Gastroesophageal sphincter (tissue), 4 donors: Measurements from ENCODE around the gene PPP1R12C. TPM values are rescaled to one million over a fixed set of nuclear protein-coding genes. Genes with fewer than 3 reads are reported as not detected.

Experiments used
- ATAC-seq: fragments of 150-250 bp; one replicate; pipeline ENCODE4 v1.9.1; 2016; ENCODE audit warnings: mild to moderate bottlenecking, moderate library complexity
- H3K27ac ChIP-seq, 4 donors: fragments of 200-600 bp; sonication (generic) in 3 of 4; 1 replicate in 3 of 4; 2 replicates in 1 of 4; pipeline ENCODE4 v1.5.1; 2016 to 2019
- H3K27me3 ChIP-seq: fragments of 200-600 bp; sonication (generic); one replicate; pipeline ENCODE4 v1.5.1; 2019
- H3K36me3 ChIP-seq, 2 donors: fragments of 200-600 bp; sonication (generic); one replicate each; pipeline ENCODE4 v1.5.1; 2019; ENCODE audit warnings: control low read depth in 1 of 2
- H3K4me1 ChIP-seq, 3 donors: fragments of 200-600 bp; sonication (generic); 1 replicate in 2 of 3; 2 replicates in 1 of 3; pipeline ENCODE4 v1.5.1; 2016 to 2019; ENCODE audit warnings: control low read depth in 2 of 3
- H3K4me3 ChIP-seq, 2 donors: fragments of 200-600 bp; sonication (generic); one replicate each; pipeline ENCODE4 v1.5.1; 2019; ENCODE audit warnings: mild to moderate bottlenecking in 1 of 2, moderate library complexity in 1 of 2
- H3K9me3 ChIP-seq, 3 donors: fragments of 200-600 bp; sonication (generic); one replicate each; pipeline ENCODE4 v1.5.1; 2017 to 2019; ENCODE audit warnings: control low read depth in 2 of 3
- EP300 ChIP-seq: sonication (generic); formaldehyde crosslinking; IDR thresholded peaks from one replicate; pipeline ENCODE4 v1.6.1; 2017; ENCODE audit warnings: antibody characterized with exemption, mild to moderate bottlenecking
- POLR2A ChIP-seq, 2 donors: fragments of 450-650 bp; IDR thresholded peaks; one replicate each; pipeline ENCODE4 v1.6.1; 2017; ENCODE audit warnings: antibody characterized with exemption in 2 of 2, mild to moderate bottlenecking in 2 of 2, moderate library complexity in 1 of 2
- POLR2AphosphoS5 ChIP-seq: sonication (generic); formaldehyde crosslinking; IDR thresholded peaks from one replicate; pipeline ENCODE4 v1.6.1; 2017; ENCODE audit warnings: antibody characterized with exemption
- WGBS, 2 donors: methylation state at CpG; one replicate each; pipeline ENCODE4 v1.1.5; 2018; ENCODE audit warnings: low coverage in 1 of 2; 5-methylcytosine and 5-hydroxymethylcytosine counted together
- total RNA-seq, 4 donors: library from RNA; depleted of rRNA; stranded (reverse); fragments of >200 nt; gene quantifications; one replicate each; pipeline ENCODE4 v1.1.0, GENCODE V29; 2016
- TF ChIP-seq, protein P1 (sequence below), 4 experiments: fragments of 200-600 bp in 2 of 4; fragments of 450-650 bp in 2 of 4; sonication (generic) in 1 of 4; IDR thresholded peaks; one replicate each; pipeline ENCODE4 v1.5.1; 2017 to 2019; ENCODE audit warnings: antibody characterized with exemption in 4 of 4, mild to moderate bottlenecking in 2 of 4, moderate library complexity in 2 of 4

PPP1R12C gene
- total RNA-seq, 4 donors from 2014 or later: 268 to 479 (median 276) TPM

DNA sequence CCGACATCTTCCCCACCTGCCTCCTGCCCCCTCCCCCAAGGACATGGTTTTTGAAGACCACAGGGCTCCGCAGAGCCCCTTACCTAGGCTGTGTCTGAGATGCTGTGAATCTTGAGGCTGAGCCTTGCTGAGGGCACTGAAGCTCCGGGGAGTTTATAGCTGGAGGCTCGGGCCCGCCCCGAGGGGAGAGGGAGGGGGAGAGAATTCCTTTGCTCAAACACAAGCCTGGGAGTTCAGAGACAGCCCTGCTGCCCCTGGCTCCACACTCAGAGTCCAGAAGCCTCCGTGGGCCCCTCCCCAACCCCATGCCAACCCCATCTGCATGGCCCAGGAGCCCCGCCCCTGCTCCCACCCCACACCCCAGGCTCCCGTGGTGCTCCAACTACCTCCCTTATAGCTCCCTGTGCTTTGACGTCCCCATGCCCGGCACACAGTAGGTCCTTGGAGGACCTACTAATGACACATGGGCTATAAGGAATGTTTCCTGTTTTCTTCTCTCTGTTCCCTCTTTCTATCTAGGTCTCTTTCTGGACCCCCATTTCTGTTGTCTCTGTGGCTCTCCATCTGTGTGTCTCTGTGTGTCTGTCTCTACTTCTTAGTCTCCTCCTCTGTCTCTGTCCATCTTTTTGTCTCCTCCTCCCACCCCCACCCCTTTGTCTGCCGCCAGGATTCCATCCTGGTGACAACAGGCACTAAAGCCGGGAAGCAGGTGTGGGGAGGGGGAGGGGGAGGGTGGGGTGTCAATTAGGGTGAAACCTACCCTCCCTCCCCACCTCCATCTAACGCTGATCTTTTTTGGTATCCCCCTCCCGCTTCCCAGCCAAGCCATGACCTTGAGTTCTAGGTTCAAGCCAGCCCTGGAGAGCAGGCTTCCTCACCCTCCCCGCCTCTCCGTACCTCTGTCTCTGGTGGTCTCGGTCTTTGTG lies 31.9 kb upstream of the PPP1R12C start, which contains the start of gene TNNT1:
Gene TNNT1 (minus strand): TSS at position 129 of the 926 bp plus-strand sequence. CDS start 2,049 bp downstream, outside the sequence.
- Histone ChIP-seq H3K4me3 (no peak within 1 kb of the TSS), H3K27me3 (peaks cover 100% of the 10 kb centered on the region), H3K4me1 (peaks cover 0 to 16% (median 5%) of the 10 kb centered on the region in 3 donors), H3K36me3 (no peaks in the 10 kb centered on the region), H3K9me3 (no peaks in the 10 kb centered on the region), H3K27ac (no peak within 1 kb of the TSS)
- 31% methylated on average over 4 of the region's 18 CpGs; no CpG with 5 or more reads in 1 of the 2 donors for WGBS, 2 donors
- no peak for ATAC-seq
- TF ChIP-seq EP300 (no peak), POLR2AphosphoS5 (no peak), POLR2A (IDR thresholded peaks at IDR 0.05) (no peak)
- TF ChIP-seq, protein P1, sequence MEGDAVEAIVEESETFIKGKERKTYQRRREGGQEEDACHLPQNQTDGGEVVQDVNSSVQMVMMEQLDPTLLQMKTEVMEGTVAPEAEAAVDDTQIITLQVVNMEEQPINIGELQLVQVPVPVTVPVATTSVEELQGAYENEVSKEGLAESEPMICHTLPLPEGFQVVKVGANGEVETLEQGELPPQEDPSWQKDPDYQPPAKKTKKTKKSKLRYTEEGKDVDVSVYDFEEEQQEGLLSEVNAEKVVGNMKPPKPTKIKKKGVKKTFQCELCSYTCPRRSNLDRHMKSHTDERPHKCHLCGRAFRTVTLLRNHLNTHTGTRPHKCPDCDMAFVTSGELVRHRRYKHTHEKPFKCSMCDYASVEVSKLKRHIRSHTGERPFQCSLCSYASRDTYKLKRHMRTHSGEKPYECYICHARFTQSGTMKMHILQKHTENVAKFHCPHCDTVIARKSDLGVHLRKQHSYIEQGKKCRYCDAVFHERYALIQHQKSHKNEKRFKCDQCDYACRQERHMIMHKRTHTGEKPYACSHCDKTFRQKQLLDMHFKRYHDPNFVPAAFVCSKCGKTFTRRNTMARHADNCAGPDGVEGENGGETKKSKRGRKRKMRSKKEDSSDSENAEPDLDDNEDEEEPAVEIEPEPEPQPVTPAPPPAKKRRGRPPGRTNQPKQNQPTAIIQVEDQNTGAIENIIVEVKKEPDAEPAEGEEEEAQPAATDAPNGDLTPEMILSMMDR (IDR thresholded peaks at IDR 0.05): no peak

DNA sequence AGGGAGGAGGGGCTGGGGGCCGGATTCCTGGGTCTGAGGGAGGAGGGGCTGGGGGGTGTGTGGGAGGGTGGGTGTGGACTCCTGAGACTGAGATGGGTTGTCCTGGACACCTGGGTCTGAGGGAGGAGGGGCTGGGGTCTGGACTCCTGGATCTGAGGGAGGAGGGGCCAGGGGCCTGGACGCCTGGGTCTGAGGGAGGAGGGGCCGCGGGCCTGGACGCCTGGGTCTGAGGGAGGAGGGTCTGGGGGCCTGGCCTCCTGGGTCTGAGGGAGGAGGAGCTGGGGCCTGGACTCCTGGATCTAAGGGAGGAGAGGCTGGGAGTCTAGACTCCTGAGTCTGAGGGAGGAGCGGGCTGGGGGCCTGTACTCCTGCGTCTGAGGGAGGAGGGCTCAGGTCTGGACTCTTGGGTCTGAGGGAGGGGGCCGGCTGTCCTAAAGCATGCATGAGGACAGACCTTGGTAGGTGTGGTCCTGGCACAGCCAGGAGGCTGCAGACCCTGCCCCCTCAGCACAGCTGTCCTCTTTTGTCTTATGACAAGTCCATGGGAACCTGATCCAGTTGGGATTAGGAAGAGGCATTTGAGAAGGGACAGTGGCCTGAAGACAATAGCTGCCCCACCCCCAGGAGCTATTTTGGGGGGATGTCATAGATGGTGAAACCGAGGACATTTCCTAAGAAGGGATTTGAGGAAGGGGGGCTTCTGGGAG lies 30.3 kb upstream of the PPP1R12C start:
- Histone ChIP-seq H3K4me3 (no peak overlapping the region), H3K36me3 (no peaks in the 10 kb centered on the region), H3K4me1 (peaks cover 0 to 16% (median 5%) of the 10 kb centered on the region in 3 donors), H3K27me3 (peaks cover 100% of the 10 kb centered on the region), H3K9me3 (no peaks in the 10 kb centered on the region), H3K27ac (no peak overlapping the region)
- ATAC-seq: no peak
- TF ChIP-seq POLR2AphosphoS5 (no peak), EP300 (no peak), POLR2A (IDR thresholded peaks at IDR 0.05) (no peak)
- TF ChIP-seq, protein P1 (IDR thresholded peaks at IDR 0.05): no peak
- 22 to 40% methylated on average over 1 of the region's 9 CpGs for WGBS, 2 donors

DNA sequence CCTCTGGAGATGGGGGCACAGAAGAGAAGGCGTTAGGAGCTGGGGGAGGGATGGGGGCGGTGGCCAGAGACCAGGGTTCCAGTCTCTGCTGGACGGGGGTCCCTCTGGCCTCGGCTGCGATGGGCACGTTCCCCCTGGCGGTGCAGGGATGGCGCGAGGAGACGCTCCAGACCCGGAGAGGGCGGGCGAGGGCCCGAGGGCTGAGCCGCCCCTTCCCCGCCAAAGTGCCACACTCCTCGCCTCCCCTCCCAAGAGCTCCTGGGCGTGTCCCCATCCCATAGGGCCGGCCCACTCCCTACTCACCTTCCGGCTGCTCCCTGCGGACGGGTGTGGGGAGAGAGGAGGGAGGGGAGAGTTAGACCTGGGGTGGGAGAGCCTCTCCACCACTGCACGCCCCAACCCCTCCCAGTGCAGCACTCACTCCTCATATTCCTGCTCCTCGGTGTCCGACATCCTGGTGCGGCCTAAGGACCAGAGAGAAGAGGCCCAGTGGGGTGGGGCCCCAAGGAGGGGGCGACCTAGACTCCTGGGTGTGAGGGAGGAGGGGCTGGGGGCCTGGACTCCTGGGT lies 29.4 kb upstream of the PPP1R12C start:
- TF ChIP-seq, protein P1 (IDR thresholded peaks at IDR 0.05): no peak
- TF ChIP-seq POLR2A (IDR thresholded peaks at IDR 0.05) (no peak), EP300 (no peak), POLR2AphosphoS5 (no peak)
- Histone ChIP-seq H3K36me3 (no peaks in the 10 kb centered on the region), H3K4me3 (no peak overlapping the region), H3K9me3 (no peaks in the 10 kb centered on the region), H3K27ac (no peak overlapping the region), H3K27me3 (peaks cover 100% of the 10 kb centered on the region), H3K4me1 (peaks cover 0 to 16% (median 5%) of the 10 kb centered on the region in 3 donors)
- no peak for ATAC-seq
- WGBS, 2 donors: no CpG with 5 or more reads among the region's 27 CpGs

DNA sequence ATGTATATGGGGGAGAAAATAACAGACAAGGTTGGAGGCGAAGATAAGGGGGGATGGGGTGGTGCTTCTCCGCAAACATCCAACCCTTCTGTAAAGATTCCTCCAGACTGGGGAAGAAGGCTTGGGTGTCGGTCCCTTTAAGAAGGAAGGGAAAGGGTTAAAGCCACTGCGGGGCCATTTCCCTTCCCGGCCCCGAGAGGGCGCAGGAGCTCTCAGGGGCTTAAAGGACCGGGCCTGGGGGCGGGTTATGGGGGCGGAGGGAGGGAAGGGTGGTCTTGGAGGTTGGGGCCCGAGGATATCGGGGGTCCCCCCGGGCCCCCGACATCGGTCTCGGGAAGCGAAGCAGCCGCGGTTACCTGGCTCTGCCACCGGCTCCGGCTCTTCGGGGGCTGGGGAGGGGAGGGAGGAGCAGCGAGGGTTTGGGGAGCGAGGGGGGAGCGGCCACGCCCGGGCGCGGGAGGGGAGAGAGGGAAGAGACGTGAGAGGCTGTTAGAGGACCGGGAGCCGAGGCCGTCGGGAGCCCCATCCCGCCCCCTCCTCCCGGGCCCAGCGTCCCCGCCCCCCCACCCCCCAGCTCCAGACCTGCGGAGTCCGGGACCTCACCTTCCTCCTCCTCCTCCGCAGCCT lies 28.8 kb upstream of the PPP1R12C start:
- Histone ChIP-seq H3K9me3 (no peaks in the 10 kb centered on the region), H3K4me1 (peaks cover 0 to 20% (median 5%) of the 10 kb centered on the region in 3 donors), H3K36me3 (no peaks in the 10 kb centered on the region), H3K27ac (no peak overlapping the region), H3K27me3 (peaks cover 100% of the 10 kb centered on the region), H3K4me3 (no peak overlapping the region)
- ATAC-seq: no peak
- 0% methylated on average over 3 of the region's 41 CpGs; no CpG with 5 or more reads in 1 of the 2 donors for WGBS, 2 donors
- TF ChIP-seq, protein P1 (IDR thresholded peaks at IDR 0.05): no peak
- TF ChIP-seq POLR2AphosphoS5 (no peak), POLR2A (IDR thresholded peaks at IDR 0.05) (no peak), EP300 (no peak)
